ENCODE data around the gene PI3.

Gene PI3

DNA sequence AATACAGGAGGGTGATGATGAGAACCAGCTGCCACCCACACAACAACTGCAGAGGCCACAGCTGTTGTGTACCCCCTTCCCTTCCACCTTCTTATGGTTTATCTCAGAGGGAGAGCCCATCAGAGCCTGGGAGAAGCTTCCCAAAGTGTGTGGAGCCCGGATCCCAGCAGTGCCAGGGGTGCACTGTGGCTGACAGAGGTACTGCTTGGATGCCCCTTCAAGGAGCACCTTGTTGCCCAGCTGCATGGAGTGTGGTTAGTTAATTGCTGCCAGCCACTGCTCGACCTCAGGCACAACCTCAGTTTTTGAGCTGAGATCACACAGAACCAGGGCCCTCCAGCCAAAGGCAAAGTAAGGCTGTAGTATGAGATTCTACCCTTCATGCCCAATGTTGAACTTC lies 13.0 kb downstream of the PI3 start:
- TF ChIP-seq NFRKB (IDR thresholded peaks at IDR 0.05) = no peak
- no peak for TF ChIP-seq SP1 (IDR thresholded peaks at IDR 0.05)
- TF ChIP-seq, protein P1, sequence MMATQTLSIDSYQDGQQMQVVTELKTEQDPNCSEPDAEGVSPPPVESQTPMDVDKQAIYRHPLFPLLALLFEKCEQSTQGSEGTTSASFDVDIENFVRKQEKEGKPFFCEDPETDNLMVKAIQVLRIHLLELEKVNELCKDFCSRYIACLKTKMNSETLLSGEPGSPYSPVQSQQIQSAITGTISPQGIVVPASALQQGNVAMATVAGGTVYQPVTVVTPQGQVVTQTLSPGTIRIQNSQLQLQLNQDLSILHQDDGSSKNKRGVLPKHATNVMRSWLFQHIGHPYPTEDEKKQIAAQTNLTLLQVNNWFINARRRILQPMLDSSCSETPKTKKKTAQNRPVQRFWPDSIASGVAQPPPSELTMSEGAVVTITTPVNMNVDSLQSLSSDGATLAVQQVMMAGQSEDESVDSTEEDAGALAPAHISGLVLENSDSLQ (IDR thresholded peaks at IDR 0.05) = no peak
- TF ChIP-seq TARDBP (IDR thresholded peaks at IDR 0.05) = no peak
- TF ChIP-seq FOXM1 (IDR thresholded peaks at IDR 0.05; ENCODE audit: borderline replicate concordance) = no peak
- no peak for DNase-seq (ENCODE audit: extremely low spot score)
- ChIA-PET CTCF (no interaction called here), POLR2A (no interaction called here)

- no peak for TF ChIP-seq SP1 (IDR thresholded peaks at IDR 0.05)
- no peak for TF ChIP-seq ARNT (IDR thresholded peaks at IDR 0.05)
- TF ChIP-seq HDGF (IDR thresholded peaks at IDR 0.05; ENCODE audit: borderline replicate concordance) = no peak
- TF ChIP-seq L3MBTL2 (conservative IDR thresholded peaks at IDR 0.05) = no peak
- TF ChIP-seq LEF1 (IDR thresholded peaks at IDR 0.05; ENCODE audit: borderline replicate concordance) = no peak
- TF ChIP-seq, protein P1 (IDR thresholded peaks at IDR 0.05) = no peak
- no peak for TF ChIP-seq FOXK2 (IDR thresholded peaks at IDR 0.05)
- TF ChIP-seq SUZ12 (IDR thresholded peaks at IDR 0.05) = no peak
- no peak for TF ChIP-seq FOXM1 (IDR thresholded peaks at IDR 0.05; ENCODE audit: borderline replicate concordance)
- no peak for TF ChIP-seq BHLHE40 (IDR thresholded peaks at IDR 0.05; ENCODE audit: borderline replicate concordance)
- TF ChIP-seq FOXA1 (IDR thresholded peaks at IDR 0.05) = no peak
- no peak for TF ChIP-seq TARDBP (IDR thresholded peaks at IDR 0.05)
- no peak for TF ChIP-seq ZNF384 (IDR thresholded peaks at IDR 0.05)
- no peak for TF ChIP-seq NFRKB (IDR thresholded peaks at IDR 0.05)
- TF ChIP-seq ELF4 (IDR thresholded peaks at IDR 0.05) = no peak
- TF ChIP-seq CTBP1 (IDR thresholded peaks at IDR 0.05; ENCODE audit: borderline replicate concordance) = no peak
- CTCF ChIA-PET = interaction anchor here (1.2 kb wide), 1 partner anchor 54 kb away, joined by 3 read pairs; no protein-coding TSS in a partner anchor
- no peak for DNase-seq (ENCODE audit: extremely low spot score)
- POLR2A ChIA-PET = no interaction called here
Measured at GRCh38 chr20:45189067-45189609, 14.4 kb downstream of the PI3 start.

DNA sequence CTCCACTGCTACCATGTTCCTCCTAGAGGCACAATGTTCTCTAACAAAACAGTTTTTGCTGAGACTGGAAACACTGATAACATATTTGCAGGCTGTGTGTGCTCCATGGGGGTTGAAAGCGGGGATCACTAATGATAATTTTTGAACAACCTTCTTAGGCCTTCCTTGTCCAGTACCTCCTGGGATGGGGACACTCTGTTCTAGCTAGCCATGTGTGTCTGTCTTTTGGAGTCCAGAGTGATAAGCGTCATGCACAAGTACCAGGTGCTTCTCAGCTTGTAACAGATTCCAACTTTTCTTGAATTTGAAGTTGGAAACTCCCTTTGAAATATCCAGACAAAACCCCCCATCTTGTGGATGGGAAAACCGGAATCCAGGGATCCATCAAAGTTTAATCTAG lies 15.2 kb downstream of the PI3 start:
- ChIA-PET CTCF (interaction anchor here (1.2 kb wide), 1 partner anchor 55 kb away, joined by 3 read pairs; no protein-coding TSS in a partner anchor), POLR2A (no interaction called here)
- no peak for TF ChIP-seq FOXM1 (IDR thresholded peaks at IDR 0.05; ENCODE audit: borderline replicate concordance)
- TF ChIP-seq LEF1 (IDR thresholded peaks at IDR 0.05; ENCODE audit: borderline replicate concordance) = no peak
- TF ChIP-seq FOXA1 (IDR thresholded peaks at IDR 0.05) = no peak
- TF ChIP-seq CTBP1 (IDR thresholded peaks at IDR 0.05; ENCODE audit: borderline replicate concordance) = no peak
- TF ChIP-seq FOXK2 (IDR thresholded peaks at IDR 0.05) = no peak
- TF ChIP-seq ZNF384 (IDR thresholded peaks at IDR 0.05) = no peak
- TF ChIP-seq L3MBTL2 (conservative IDR thresholded peaks at IDR 0.05) = no peak
- TF ChIP-seq BHLHE40 (IDR thresholded peaks at IDR 0.05; ENCODE audit: borderline replicate concordance) = no peak
- TF ChIP-seq TARDBP (IDR thresholded peaks at IDR 0.05) = no peak
- no peak for TF ChIP-seq ARNT (IDR thresholded peaks at IDR 0.05)
- no peak for TF ChIP-seq SP1 (IDR thresholded peaks at IDR 0.05)
- TF ChIP-seq, protein P1 (IDR thresholded peaks at IDR 0.05) = no peak
- TF ChIP-seq NFRKB (IDR thresholded peaks at IDR 0.05) = no peak
- TF ChIP-seq ELF4 (IDR thresholded peaks at IDR 0.05) = no peak
- no peak for TF ChIP-seq HDGF (IDR thresholded peaks at IDR 0.05; ENCODE audit: borderline replicate concordance)
- no peak for TF ChIP-seq SUZ12 (IDR thresholded peaks at IDR 0.05)
- DNase-seq (ENCODE audit: extremely low spot score) = no peak

GRCh38 chr20:45191926-45192325 lies 17.2 kb downstream of the PI3 start:
- TF ChIP-seq SP1 (IDR thresholded peaks at IDR 0.05) = no peak
- TF ChIP-seq SUZ12 (IDR thresholded peaks at IDR 0.05) = no peak
- TF ChIP-seq LEF1 (IDR thresholded peaks at IDR 0.05; ENCODE audit: borderline replicate concordance) = no peak
- TF ChIP-seq ARNT (IDR thresholded peaks at IDR 0.05) = no peak
- TF ChIP-seq BHLHE40 (IDR thresholded peaks at IDR 0.05; ENCODE audit: borderline replicate concordance) = no peak
- no peak for TF ChIP-seq L3MBTL2 (conservative IDR thresholded peaks at IDR 0.05)
- TF ChIP-seq ZNF384 (IDR thresholded peaks at IDR 0.05) = no peak
- no peak for TF ChIP-seq HDGF (IDR thresholded peaks at IDR 0.05; ENCODE audit: borderline replicate concordance)
- no peak for TF ChIP-seq TARDBP (IDR thresholded peaks at IDR 0.05)
- no peak for TF ChIP-seq ELF4 (IDR thresholded peaks at IDR 0.05)
- TF ChIP-seq, protein P1 (IDR thresholded peaks at IDR 0.05) = no peak
- TF ChIP-seq CTBP1 (IDR thresholded peaks at IDR 0.05; ENCODE audit: borderline replicate concordance) = no peak
- no peak for TF ChIP-seq NFRKB (IDR thresholded peaks at IDR 0.05)
- CTCF ChIA-PET = interaction anchor here (0.5 kb wide), 1 partner anchor 52 kb away, joined by 3 read pairs; no protein-coding TSS in a partner anchor
- POLR2A ChIA-PET = no interaction called here
- DNase-seq (ENCODE audit: extremely low spot score) = no peak

DNA sequence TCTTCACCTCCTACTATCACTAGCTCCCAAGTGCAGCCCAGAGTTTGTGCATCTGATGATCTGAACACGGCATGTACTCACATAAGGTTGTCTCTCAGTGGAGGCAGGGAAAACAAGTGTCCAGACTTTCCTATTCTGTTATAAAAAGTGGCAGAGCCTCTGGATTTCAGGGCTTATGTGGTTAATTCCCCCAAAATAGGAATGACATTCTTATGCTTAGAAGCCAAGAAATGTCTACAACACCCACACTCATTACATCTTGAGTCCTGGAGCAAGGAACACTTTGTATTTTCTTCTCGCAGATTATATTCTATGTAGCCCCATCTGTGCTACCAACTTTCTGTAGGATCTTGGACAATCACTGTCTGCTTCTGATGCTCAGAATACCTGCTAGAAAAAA lies 18.6 kb downstream of the PI3 start:
- TF ChIP-seq SUZ12 (IDR thresholded peaks at IDR 0.05) = no peak
- POLR2A ChIA-PET = no interaction called here
- CTCF ChIA-PET = interaction anchor here (1.1 kb wide), 1 partner anchor 81 kb away, joined by 3 read pairs; no protein-coding TSS in a partner anchor
- DNase-seq (ENCODE audit: extremely low spot score) = no peak

DNA sequence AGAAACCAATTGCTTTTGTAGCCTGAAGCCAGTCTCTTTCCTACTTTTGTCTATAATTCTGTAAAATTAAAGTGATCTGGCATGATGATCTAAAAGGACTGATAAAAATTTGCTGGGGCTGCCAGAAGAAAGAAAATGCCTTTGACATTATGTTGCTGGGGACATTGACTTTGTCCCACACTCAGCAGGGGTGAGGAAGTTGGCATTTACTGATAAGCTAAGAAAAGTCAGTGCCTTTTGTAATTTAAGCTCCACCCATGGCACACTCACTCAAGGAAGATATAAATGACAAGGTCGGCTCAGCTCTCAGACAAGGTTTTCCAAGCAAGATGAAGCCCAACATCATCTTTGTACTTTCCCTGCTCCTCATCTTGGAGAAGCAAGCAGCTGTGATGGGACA lies 32.0 kb downstream of the PI3 start, which contains the start of gene SEMG1:
Gene SEMG1, plus strand, starts transcription at position 309 of the 400 bp plus-strand sequence. Its CDS starts 21 bp downstream, at position 330.
- CTCF ChIA-PET = no interaction called here
- TF ChIP-seq SUZ12 (IDR thresholded peaks at IDR 0.05) (no peak), CTBP1 (IDR thresholded peaks at IDR 0.05; ENCODE audit: borderline replicate concordance) (no peak), ARNT (IDR thresholded peaks at IDR 0.05) (no peak), NFRKB (IDR thresholded peaks at IDR 0.05) (no peak), SP1 (IDR thresholded peaks at IDR 0.05) (no peak), HDGF (IDR thresholded peaks at IDR 0.05; ENCODE audit: borderline replicate concordance) (no peak), BHLHE40 (IDR thresholded peaks at IDR 0.05; ENCODE audit: borderline replicate concordance) (no peak), ELF4 (IDR thresholded peaks at IDR 0.05) (no peak), L3MBTL2 (conservative IDR thresholded peaks at IDR 0.05) (no peak), FOXA1 (IDR thresholded peaks at IDR 0.05) (no peak), FOXK2 (IDR thresholded peaks at IDR 0.05) (no peak), TARDBP (IDR thresholded peaks at IDR 0.05) (no peak), ZNF384 (IDR thresholded peaks at IDR 0.05) (no peak), FOXM1 (IDR thresholded peaks at IDR 0.05; ENCODE audit: borderline replicate concordance) (no peak)
- TF ChIP-seq, protein P1 (IDR thresholded peaks at IDR 0.05) = no peak
- POLR2A ChIA-PET = no interaction called here
- DNase-seq (ENCODE audit: extremely low spot score) = no peak
